Mesenteric fat pad (tissue), 1 donor: ENCODE results near the gene NKD1. TPM values are rescaled to one million over a fixed set of nuclear protein-coding genes. Genes with fewer than 3 reads are reported as not detected.

Experiments
- DNase-seq: peaks from one replicate; pipeline ENCODE4 v3.0.0-alpha.2; 2020; ENCODE audit warnings: low spot score
- total RNA-seq: library from RNA; stranded (reverse); fragmentation: NEBNext Ultra II Directional; extraction: Animal tissue kit (Norgen Biotek cat#: 25700); gene quantifications from one replicate; pipeline ENCODE4 v1.2.1, GENCODE V29; 2021
- donor health status: DM: yes; HTN: yes; CAD: no.

The NKD1 gene
- total RNA-seq, 1 donor from 2014 or later = 2.4 TPM

DNA sequence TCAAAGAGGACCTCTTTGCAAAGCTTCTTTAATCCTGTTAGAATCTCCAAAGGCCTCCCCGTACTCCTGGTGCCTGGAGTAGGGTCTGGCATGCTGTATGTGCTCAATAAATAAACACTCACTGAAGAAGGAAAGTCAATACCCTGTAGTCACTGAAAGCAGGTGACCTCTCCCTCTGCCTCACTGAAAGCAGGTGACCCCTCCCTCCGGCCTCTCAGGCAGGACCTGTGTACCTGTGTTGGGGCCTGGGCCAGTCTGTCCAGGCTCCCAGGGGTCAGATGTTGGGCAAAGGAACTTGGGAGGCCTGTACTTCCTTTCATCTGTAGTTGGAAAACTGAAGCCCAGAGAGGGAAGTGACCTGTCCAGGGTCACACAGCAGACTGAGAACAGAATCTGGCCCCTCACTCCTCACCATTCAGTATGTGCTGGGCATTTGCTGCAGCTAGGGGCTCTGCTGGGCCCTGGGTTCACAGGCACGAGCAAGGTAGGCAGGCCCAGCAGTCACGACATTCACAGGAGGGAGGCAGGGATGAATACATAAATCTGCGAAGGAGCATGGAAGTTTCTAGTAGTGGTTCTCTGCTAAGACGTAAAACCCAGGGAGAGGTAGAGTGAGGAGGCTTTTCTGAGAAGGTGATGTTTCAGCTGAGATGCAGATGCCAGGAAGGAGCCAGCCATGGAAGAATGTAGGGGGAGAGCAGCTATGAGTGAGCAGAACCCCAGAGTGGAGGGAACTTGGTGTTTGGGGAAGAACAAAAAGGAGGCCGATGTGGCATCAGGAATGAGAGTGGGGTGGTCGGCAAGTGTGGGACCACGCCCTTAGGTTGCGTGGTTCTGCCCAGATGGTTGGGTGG is 64.0 kb downstream of the NKD1 start:
- DNase-seq = no peak

DNA sequence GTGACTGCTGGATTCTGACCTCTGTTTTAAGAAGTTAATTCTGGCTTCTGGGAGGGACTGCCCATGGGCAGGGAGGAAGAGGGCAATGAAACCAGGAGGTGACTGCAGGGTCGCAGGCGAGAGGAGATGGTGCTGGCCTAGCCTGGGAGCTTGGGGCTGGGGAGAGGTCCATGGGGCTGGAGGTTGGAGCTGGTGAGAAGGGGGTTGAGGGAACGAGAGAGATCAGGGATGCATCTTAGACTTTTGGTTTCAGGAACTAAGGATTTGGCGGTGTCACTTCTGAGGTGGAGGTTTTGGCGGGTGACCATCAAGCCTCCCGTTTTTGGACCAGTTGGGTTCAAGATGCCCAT is 64.6 kb downstream of the NKD1 start:
- DNase-seq = no peak

DNA sequence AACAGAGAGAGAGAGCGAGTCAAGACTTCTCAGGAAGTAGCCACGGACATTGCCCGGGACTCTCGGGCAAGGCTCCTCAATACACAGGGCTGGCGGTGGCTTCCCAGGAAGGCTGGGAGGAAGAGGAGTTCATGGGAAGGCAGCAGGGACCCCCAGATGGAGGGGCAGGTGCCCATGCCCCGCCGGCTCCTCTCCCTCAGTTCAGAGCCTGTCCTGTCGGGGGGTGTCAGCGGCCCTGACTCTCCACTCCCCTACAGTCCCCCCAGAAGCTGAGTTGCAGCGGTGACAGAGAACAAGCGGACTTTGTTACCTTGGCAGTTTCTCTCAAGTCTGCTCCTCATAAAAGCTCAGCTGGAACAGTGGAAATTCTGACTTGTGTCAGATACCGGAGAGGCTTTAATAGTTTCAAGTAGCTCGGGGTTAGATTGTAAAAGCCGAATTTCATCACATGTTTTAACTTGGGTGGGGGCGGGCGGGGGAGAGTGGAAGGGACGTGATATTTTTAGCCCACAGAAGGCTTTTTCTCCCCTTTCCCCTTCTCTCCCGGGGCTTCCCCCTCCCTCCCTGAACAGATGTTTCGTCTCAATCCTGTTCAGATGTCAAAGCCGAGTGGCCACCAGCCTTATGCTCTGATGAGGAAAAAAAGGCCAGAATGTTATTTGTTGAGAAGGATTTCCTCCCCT is 65.2 kb downstream of the NKD1 start:
- no peak for DNase-seq

DNA sequence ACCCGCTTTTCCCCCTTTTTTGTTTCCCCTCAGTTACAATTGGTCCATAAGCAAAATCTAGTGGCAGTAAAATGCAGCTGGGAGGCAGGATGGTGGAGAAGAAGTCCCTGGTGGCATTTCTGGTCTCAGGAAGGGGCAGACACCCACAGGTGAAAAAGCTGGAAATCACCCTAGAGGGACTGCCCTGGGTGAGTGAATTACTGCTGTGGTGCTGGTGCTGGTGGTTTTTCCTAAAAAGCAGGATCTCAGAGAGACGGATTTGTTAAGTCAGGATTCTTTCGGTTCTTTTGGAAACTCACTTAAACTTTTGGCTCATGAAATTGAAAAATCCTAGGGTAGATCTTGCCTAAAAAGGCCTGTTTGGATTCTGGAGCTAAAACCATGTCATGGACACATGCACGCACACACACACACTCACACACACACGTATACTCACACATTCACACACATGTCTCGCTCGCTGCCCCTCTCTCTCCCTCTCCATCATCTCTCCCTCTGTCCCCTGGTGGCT is 65.8 kb downstream of the NKD1 start:
- no peak for DNase-seq

DNA sequence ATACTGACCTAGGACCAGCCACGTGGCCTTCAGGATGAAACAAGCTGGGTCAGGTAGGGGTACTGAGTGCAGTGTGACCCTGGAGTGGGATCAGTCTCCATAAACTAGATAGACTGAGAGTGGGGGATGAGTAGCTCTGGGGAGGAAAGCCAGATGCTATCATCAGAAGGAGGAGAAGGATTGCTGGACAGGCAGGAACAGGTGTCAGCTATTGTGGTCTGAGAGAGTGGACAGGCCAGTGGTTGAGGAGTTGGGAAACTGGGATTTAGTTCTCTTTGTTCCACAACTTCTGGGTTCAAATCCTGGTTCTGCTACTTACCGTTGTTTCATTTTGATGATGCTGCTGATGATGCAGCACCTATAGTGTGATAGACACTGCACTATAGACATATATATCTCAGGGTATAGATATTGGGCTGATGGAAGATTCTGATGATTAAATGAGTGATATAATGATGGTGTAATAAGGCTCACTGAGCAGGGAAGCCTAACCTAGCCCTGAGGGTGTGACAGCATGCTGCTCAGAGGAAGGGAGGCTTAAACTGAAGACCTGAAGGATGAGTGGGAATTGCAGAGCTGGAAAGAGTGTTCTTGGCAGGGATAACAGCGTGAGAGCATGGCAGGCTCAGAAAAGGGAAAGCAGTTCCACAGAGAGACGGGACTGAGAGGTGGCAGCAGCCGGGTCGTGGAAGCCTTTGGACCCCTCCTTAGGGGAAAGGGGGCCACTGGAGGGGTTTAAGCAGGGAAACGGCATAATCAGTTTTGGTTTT is 66.9 kb downstream of the NKD1 start:
- DNase-seq = no peak

DNA sequence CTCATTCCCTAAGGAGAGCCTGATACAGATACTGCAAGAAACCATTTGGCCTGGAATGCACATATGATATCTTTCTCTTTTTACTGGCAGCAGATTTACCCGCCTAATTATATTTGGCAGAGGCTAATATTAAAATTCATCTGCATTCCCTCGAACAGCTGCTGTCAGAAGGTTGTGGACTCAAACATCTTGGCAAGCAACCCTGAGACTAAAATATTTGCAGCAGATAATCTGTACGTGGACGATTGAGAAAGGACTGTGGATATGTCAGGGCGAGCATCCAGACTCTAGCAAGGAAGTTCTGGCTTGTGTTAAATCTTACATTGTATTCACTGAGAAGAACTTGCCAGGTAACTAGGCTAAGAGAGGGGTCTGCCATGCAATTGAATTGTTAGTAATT is 67.7 kb downstream of the NKD1 start:
- no peak for DNase-seq

DNA sequence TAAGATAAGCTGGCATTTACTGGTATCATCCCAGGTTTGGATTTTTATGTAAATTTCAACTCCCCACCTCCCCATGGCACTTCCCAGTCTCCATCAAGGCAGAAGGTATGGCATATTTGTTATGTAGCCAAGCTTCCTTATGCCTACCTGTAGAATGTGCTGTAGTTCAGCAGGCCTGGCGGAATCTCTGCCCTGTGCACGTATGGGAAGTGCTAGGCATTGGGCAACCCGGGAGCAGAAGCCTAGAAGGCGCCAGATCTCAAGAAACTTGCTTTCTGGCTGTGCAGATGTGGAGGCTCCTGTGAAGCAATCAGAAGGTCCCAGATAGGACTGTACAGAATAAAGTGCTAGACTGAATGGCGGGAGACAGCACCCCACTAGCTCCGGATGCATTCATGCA is 68.2 kb downstream of the NKD1 start:
- DNase-seq = no peak

DNA sequence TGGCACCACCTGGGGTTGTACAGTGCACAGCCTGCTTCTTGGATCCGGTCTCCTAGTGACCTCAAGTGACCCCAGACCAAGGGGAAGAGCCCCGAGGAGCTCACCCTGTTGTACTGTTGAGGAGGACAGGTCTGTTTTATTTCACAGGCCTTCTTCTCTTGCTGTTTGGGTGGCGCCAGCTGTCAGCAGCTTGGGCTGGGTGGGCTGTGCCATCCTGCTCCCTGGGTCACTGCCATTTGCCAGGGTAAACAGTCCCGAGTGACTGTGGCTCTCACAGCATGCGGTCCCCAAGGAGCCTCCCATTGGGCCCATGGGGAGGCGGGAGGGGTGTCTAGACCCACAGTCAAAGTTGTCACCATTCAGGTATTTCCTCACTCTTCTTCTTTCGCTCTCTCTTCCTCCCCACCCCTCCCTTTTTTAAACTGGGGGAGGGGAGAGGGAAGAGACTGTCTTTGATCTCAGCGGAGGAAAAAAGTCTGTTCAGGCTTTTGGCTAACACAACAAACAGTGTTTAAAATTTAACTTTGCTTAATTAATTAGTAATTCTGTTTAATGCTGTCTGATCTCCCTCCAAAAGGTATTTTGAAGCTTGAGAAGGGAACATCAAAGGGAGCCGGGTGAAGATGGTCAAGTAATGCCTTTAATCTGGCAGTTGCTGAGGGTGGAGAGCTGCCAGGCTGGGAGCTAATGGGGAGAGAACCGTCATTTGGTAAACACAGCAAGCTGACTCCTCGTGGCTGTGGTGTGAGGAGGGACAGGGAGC is 68.9 kb downstream of the NKD1 start:
- no peak for DNase-seq

DNA sequence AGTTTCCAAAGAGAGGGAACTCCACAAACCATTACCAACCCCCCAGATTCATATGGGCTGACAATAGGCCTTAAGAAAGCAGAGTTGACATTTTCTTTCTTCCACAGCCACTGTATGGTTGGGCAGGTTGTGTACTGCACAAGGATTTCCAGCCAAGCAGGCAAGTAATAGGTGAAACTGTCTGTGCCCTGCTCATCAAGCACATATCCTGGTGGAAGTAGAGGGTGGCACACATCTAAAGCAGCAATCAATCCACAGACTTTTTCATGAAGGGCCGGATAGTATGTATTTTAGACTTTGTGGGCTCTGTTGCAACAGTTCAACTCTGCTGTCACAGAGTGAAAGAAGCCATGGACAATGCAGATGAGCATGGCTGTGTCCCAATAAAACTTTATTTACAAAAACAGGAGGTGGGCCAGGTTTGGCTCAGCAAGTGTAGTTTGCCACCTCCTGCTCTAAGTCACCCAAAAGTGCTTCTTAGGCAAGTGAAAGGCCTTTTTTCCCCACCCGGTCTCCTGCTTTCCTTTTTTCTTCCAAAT is 69.5 kb downstream of the NKD1 start:
- no peak for DNase-seq

DNA sequence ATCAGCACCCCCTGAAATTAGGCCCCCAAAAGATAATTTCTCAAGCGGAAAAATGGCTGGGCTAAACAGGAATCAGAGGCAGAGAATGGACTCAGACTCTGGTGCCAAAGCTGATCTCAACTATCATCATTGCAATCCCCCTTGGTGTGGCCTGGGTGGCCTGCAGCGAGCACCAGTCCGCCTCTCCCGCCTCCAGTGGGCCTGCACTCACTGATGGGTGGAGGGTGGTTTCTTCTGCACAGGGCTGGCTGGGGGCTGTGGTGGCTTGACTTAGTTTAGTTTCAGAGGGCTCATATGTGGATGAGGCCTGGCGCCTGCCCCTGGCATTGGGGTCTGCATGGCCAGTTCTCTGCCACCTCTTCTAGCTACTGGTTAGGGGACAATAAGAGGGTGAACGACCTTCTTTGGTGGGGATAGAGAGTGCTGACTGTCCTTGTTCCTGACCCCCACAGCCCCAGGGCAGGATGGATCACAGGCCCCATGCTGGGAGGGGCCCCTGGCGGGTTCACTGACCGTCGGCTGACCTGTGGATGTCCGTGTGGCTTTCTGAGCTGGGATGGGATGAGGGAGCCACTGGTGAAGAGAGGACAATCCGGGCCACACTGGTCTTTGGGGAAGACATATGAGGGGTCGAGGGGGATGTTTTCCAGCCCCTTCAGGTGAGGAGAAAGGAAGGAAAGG is 70.2 kb downstream of the NKD1 start:
- no peak for DNase-seq

DNA sequence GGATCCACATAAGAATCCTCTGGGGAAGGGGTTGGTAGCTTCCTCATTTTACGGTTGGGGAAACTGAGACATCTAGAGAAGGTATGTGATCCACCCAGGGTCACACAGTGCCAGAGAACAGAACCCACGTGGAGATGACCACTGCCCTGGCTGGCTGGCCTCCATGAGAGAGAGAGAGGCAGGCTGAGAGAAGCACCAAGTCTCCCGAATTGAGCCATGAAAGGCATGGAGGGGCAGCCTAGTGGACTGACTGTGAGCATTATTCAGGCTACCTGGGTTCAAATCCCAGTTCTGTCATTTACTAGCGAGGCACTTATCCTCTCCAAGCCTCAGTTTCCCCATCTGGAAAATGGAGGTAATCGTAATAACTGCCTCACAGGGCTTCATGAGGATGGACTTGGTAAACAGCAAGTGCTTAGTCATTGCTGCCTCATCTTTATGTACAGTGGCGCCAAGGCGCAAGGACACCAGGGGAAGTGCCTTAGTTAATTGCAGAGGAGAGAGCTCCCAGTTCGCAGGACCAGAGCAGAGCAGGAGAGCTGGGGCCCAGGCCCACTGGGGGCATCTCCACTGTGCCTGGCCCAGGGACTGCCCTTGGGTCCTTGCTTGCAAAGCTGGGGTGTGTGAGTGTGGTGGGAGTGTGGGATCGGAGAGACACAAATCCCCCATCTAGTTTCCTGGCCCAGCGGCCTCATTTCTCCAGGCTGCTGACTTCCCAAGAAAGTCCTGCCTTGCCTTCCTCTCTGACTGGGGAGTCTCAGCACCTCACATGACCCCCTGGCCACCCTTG is 71.7 kb downstream of the NKD1 start:
- no peak for DNase-seq

DNA sequence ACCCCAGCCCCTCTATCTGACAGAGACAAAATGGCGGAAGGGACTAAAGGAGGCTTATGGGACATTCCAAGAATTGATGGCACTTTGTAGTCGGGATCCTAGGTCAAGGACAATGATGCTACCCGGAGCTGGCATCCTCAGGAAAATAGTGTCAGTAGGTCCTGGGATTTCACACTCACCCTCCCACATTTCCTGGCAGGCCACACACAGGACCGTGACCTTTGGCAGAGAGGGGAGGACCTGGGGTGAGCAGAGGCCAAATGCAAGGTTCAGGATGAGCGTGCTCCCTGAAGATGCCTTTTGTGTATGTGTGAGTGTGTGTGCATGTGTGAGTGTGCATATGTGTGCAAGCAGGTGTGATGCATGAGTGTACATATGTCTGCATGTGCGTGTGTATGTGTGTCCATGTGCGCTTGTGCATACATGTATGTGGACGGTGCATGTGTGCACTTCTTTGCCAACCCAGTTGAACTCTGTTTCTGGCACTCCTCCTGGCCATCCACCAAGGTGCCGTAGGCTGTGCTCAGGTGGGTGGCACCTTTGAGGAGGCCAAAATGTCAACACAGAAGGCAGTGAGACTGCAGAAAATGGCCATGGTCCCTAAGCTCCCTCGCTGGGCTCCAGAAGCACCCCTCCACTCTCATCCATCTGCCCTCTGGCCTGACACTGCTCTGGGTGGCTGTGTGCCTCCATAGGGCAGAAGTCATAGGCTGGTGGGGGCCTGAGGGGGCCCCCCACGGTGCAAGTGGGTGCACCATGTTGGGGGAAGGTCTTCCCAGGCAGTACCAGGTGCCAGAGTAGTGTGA is 72.7 kb downstream of the NKD1 start:
- no peak for DNase-seq

DNA sequence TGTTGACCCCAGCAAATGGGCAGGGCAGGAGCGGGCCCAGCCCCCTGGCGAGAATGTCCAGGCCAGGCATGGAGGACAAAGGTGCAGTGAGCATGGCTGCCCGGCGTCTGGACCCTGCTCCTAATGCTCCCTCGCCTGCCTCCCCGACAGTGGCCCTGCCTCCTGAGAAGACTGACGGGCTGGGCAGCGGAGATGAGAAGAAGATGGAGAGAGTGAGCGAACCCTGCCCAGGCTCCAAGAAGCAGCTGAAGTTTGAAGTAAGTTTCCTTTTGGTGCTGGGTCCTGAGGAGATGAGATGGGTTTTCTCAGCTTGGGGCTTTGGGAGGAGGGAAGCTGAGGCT is 73.2 kb downstream of the NKD1 start:
- no peak for DNase-seq

DNA sequence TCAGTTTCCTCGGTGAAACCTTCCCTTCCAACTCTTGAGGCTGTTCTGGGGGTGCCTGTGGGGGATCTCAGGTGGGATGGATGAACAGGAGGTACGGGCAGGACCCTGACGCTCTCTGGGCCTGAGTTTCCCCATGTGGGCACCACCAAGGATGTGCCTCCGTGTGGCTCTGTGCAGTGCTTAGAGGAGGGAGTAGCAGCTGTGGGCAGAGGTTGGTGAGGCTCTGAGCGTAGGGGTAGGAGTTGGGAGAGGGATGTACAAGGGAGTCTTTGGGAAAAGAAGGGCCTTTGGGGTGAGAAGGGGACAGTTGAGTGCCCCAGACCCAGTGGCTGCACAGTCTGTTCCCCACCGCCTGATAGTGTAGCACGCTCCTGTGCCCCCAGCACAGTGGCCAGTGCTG is 73.8 kb downstream of the NKD1 start:
- DNase-seq = no peak

DNA sequence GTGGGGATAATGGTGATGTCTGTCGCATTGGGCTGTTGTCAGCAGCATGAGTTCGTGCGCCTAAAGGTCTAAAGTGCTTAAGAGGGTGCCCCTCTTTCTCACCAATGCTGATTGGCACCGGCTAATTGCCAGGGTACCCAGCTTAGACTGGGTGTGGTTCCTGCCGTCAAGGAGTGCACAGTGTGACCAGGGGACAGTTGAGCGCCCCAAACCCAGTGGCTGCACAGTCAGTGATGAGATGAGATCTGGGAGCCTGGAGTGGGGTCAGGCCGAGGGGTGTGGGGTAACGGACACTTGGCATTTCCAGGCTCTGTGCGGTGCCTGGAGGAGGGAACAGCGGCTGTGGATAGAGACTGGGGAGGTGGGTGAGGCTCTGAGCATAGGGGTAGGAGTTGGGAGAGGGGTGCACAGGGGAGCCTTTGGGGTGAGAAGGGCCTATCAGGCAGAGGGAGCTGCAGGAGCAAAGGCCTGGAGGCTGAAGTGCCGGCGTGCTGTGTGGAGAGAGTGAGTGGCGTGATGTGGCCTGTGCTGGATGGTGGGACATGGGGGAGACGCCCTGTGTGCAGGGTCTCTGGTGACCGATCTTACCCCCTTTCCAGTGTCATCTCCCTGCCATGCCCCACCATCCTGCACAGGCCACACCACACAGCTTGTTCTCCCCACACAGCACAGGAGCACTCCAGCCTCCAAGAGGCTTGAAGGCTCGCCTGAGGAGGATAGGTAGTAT is 74.6 kb downstream of the NKD1 start:
- no peak for DNase-seq

DNA sequence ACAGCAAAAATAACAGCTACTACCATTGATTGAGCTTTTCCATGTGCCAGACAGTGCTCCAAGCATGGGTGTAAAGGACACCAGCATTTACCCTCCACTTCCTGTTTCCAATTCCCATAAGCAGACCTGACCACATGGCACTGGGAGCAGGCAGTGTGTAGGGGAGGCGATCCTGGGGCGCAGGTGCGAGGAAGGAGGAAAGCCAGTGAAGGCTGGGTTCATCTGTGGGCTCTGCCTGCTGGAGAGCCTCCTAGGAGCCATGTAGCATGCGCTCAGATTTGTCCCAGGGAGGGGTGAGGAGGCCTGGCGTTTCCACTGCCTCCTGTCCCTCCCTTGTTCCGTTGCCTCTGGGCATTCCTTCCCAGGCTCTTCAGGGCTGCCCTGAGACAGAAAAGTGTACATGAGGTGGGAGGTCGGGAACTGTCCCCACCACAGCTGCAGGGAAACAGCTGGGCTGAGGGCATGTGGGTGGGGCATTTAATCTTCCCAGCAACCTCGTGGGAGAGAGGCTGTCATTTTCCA is 76.3 kb downstream of the NKD1 start:
- DNase-seq = no peak

DNA sequence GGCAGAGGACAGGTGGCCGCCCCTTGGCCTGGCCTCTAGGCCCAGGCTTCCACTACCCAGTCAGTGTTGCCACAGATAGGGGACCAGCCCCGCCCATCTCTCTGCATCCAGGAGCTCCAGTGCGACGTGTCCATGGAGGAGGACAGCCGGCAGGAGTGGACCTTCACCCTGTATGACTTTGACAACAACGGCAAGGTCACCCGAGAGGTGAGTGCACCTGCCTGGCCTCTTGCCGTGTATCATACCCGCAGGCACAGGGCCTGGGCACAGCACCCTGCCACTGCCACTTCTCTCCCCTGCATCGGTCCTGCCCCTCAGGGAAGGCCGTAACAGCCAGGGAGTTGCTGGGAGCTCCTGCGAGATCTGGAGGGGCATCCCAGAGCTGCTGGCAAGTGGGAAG is 77.2 kb downstream of the NKD1 start:
- no peak for DNase-seq

DNA sequence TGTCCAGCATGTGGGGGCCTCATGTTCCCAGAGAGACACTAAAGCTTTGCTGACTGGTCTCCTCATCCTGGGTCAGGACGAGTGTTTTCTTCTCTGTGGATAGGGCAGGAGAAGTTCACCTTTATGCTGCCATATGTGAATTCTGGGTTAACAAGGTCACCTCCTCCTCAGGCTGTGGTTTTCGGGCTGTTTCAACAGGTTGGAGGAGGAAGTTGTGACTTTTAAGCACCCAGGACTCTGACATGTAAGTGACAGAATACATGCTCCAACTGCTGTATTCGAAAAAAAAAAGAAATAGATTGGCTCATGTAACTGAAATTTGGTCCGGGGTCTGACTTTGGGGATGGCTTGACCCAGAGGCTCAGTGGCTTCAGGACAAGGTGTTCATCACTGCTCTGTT is 78.7 kb downstream of the NKD1 start:
- no peak for DNase-seq
